Stimulated activated CD8-positive, alpha-beta memory T cell treated with anti-CD3 and anti-CD28 coated beads, Interleukin-4, amount 100 ng/mL, for 48 hours (primary cell): ENCODE data around the gene SLC39A11.
"Not testable (repeated sequence)": the region's sequence is repeated elsewhere in the genome, so short reads cannot be mapped to it uniquely, and the experiment has no call there.

Source experiments
- DNase-seq: peaks from one replicate; pipeline ENCODE4 v3.0.0-alpha.2; 2020

Gene SLC39A11

GRCh38 chr17:72766761-72767356, 325.6 kb downstream of the SLC39A11 start:
- DNase-seq = no peak

DNA sequence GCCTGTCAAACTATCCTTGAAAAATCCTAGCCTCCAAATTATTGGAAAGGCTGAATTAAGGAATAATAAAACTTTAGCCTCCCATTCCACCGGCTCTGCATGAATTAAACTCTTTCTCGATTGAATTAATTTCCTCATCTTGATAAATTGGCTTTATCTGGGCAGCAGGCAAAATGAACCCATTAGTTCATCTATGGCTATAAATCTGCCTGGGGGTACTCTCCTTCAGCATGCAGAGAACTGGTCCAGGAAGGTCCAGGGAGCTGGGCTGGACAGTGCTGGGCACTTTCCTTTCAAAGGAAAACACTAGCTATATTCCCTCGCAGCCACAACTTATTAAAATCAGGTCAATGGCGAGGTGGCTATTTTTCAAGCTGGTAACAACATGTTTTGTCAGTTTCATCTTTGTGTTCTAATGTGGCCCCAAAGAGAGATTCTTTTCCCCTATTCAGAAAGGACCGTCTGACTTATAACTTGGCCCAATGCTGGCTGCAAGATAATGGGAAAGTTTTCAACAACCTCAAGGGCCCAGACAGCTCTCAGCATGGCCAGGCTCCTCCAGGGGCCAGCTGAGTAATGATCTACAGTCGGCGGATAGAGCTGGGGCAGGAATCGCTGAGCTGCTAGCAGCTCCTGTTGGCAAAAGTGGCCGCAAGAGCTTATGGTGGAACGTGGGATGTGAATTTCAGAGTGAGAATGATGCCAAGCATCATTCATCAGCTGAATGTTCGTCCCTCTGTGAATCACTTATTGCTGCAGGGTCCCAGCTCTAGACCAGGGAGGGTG, 326.9 kb downstream of the SLC39A11 start:
- DNase-seq = no peak

- no peak for DNase-seq
Observed at GRCh38 chr17:72764632-72765041, 327.9 kb downstream of the SLC39A11 start.

DNA sequence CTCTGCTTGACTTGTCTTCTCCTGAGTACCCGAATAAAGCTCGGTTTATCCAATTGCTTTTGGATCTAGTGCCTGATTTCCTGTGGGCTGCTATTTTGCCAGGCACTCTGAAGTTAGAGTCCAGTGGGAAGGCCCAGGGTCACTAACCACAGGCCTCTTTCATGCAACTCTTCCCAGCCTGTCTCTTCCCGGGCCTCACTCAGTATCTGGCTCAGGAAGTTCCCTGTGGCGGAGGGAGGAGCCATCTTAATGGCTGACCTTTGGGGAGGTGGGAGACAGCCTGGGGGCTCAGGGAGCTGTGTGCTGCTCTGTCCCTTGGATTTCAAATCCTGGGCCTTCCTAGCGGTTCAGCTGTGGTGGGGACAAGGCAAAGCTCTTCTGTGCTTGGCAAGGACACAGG, 328.5 kb downstream of the SLC39A11 start:
- no peak for DNase-seq

- DNase-seq = not testable (repeated sequence)
Observed at GRCh38 chr17:72761893-72762575, 330.5 kb downstream of the SLC39A11 start.

GRCh38 chr17:72761431-72761830, 331.1 kb downstream of the SLC39A11 start:
- DNase-seq = no peak

DNA sequence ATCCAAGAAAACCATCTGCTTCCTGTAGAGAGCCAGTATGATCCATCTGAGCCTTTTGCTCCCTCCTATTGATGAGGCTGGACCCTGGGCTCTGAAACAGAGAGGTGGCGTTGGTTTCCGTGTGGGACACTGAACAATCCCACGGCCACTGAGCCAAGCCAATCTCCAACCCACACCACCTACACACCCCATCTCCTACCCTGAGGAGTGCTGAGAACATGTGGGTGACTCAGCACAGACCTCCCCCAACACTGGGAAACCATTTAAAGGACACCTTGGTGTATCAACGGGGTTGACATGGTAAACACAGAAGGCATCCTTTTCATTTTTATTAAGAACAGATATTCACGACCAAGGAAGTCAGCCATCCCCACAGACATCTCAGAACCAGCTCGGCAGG, 332.1 kb downstream of the SLC39A11 start:
- DNase-seq = no peak

GRCh38 chr17:72759301-72759700, 333.2 kb downstream of the SLC39A11 start:
- no peak for DNase-seq

- DNase-seq = no peak
Observed at GRCh38 chr17:72756256-72756655, 336.2 kb downstream of the SLC39A11 start.

- DNase-seq = no peak
Observed at GRCh38 chr17:72754513-72754912, 338.0 kb downstream of the SLC39A11 start.

GRCh38 chr17:72751746-72752145, 340.7 kb downstream of the SLC39A11 start:
- DNase-seq = no peak

GRCh38 chr17:72749119-72749572, 343.3 kb downstream of the SLC39A11 start:
- no peak for DNase-seq

DNA sequence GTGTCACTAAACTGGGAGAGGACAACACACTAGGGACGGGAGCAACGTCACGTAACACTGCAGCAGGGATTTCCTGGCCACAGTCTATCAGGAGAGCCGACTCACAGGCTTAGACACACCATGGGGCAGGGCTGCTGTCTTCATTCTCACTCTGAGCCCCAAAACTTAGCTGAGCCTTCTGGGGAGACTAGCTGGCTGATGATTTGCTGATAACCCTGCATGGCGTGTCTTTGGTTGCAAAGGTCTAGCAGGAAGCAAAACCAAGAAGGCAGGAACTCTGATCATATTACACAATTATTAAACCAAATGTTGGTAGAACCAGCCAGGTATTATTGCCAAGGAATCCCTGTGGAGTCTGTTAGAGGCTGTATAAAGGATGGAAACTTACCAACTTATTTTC, 345.0 kb downstream of the SLC39A11 start:
- DNase-seq = no peak

GRCh38 chr17:72745241-72745640, 347.2 kb downstream of the SLC39A11 start:
- no peak for DNase-seq

DNA sequence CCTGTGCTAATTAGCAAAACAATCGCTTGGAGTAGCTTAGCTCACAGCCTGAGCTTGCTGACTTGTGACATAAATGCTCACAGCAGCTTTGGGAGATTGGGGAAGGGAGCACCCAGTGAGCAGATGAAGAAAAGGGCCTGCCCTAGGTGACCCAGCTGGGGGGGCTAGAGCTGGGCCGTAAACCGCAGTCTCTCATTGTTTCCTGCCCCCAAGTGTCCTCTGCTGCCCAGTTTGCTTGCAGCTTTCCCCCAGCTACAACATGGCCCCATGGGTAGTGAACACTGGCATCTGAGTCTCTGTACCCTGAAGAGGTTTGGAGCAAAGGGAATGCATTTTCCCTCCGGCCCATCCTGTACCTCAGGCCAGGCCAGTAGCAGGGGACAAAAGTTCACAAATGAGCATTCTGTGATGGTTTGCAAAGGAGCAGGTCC, 349.4 kb downstream of the SLC39A11 start:
- DNase-seq = no peak

DNA sequence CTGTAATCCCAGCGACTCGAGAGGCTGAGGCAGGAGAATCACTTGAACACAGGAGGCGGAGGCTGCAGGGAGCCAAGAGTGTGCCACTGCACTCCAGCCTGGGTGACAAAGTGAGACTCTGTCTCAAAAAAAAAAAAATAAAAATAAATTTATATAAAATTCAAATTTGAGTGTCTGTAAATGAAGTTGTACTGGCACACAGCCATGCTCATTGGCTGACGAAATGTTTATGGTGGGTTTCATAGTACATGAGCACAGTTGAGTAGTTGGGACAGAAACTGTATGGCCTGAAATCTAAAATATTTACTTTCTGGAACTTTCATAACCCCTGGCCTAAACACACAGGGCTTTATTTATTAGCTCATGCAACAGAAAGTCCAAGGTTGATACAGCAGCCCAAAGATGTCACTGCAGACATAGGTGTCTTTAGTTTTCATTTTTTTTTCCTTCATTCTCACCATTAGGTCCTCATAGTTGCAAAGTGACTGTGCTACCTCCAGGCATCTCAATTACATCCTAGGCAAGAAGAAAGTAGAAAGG, 355.3 kb downstream of the SLC39A11 start:
- no peak for DNase-seq

DNA sequence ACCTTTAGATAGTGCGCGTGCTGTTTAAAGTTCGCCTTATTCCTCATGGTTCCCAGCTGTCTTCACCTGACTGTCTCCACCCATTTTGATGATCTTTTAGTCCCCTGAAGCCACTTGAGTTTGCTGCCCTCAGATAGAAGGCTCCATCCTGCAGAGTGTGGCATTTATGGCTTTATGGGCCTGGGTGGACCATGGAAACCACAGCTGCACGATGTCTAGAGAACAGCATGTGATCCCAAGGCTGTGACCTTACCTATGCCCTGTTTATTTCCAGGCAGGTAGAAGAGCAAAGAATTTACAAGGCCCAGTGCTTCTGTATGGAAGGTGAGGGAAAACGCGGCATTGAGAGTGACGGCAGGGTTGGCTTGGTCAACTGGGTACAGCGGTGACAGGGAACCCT, 356.9 kb downstream of the SLC39A11 start:
- DNase-seq = no peak

DNA sequence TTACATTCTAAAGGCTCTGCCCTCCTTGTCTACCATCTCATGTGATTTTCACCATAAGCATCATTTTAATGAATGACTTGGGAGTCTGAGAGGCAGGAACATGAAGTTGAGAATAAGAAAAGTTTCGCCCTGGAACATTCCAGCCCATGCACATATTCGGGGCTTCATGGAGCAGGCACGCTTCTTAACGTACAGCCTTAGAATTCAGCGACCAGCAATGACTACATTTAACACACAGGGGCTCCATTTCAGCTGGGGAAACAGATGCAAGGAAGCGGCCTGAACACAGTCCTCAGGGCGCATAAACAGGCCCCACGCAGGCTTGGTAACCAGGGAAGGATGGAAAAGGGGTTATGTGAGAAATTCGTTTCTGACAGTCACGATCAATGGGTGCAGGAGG, 357.4 kb downstream of the SLC39A11 start:
- DNase-seq = no peak

DNA sequence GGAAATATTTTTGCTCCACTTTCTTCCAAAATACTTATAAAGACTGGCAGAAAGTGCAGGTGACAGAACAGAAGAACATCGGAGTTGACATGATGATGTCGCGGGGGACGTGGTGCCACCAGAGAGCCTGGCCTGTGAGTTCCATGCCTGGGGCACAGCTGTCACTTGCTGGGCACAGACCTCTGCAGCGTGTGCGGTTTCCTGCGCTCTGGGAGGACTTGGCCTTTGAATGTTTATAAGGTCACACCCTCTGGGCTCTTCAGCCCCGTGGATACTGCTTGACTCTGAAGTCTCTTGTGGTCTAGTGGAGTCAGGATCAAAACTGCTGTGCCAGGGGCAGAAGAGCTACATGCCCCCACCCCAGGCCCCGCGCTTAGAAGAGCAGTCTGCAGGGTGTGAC, 357.9 kb downstream of the SLC39A11 start:
- DNase-seq = no peak

DNA sequence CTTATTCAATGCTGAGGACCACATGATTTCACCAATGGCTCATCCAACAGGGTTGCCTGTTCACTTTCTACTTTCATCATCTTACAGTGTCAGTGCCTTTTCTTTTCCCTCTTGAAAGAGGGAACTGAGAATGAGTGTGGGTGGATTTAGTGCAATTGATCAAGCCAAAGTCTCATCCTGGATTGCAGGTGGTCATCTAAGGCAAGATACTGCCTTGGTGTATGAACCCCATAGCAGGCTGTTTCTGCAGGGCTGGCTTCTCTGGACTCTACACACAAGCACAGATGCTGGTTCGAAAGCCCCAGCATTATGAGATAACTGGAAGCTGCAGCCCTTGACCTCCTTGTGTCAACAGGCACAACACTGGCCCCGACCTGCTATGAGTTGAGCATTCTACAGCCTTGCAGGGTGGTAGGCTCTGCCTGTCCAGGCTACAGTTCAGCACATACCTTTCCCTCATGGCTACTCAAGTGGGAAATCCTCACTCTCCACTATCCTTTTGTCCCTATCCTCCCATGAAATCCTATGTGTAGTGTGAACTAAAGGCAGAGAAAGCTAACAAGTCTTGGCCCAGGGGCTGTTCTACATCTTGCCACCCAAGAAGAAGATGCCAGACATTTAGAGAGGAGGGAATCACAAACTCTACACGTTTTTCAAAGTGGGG, 358.7 kb downstream of the SLC39A11 start:
- DNase-seq = no peak

DNA sequence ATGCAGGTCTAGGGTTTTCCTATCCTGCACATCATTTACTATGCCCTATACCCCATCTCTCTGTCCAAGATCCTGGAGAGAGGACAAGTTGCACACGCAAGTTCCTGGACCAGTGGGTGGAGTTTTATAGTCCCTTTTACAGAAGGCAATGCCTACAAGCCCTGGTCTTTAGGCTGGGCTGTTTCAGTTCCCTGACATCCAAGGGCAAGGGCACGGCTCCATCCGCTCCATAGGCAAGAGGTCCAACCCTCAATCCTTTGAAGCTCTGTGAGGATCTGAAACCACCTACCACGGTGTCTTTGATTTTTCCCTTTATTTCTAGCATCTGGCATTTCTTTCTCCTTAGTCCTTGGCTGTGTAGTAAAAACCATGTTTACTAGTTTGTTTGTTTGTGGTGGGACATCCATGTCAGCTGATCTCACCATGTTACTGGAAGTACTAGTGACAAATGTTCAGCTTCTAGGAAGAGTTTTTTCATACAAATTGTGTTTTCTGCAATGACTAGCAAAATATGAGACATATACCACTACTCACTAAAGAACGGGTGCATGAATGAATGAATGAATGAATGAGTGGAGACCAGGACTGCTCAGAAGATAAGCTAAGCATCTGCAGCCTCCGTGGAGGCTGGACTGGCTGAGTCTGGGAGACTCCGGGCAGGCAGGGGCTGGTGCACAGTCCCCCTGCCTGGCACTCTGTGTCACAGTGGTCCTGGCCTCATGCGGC, 359.4 kb downstream of the SLC39A11 start:
- DNase-seq = no peak

DNA sequence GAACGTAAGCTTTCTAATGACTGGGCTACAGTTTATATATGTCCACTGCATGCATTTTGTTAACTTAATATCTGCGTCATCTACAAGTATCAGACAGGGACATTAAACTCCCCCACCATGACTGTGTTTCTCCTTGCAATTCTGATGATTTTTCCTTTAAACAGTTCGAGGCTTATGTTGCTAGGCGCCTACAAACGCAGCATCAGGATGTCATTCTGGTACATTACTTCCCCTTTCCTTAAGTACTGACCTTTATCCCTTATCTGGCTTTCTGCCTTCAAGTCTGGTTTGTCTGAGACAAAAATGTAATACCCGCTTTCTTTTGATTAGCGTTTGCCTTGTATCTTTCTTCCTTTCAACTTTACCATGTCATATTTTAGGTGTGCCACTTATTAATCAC, 362.4 kb downstream of the SLC39A11 start:
- no peak for DNase-seq
